ENCODE data around the gene CEP164. TPM values are rescaled to one million over a fixed set of nuclear protein-coding genes. Genes with fewer than 3 reads are reported as not detected.

The CEP164 gene
- total RNA-seq, 1 donor from 2014 or later = 36.1 TPM

DNA sequence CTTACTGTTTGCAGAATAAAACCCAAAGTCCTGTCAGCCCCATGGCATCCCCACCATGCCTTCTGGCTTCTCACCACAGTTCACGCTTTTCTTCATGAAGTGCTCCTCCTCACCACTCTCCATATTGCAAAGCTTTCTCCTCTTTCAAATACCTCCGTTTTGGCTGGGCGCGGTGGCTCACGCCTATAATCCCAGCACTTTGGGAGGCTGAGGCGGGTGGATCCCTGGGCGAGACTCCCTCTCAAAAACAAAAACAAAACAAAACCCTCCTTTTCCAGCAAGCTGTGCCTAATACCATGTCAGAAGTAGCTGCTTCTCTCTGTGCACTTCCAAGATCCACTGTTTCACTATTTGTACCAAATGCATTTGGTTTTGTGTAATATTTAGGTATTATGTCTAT, 18.3 kb upstream of the CEP164 start:
- H3K9me3 Mint-ChIP-seq (ENCODE audit: unreplicated experiment) = no peaks in the 10 kb centered on the region
- H3K4me3 Mint-ChIP-seq (ENCODE audit: unreplicated experiment) = no peak overlapping the region
- Histone ChIP-seq H3K79me2 (ENCODE audit: insufficient read depth, low read length) (peaks cover 18% of the 10 kb centered on the region), H3K27ac (ENCODE audit: low read depth, low read length) (no peak overlapping the region), H3K9ac (ENCODE audit: low read length) (no peak overlapping the region), H3K4me1 (ENCODE audit: insufficient read depth, low read length) (peaks cover 2% of the 10 kb centered on the region), H2AFZ (ENCODE audit: low read depth, low read length) (no peak overlapping the region), H3K4me3 (ENCODE audit: insufficient read depth, low read depth, low read length) (no peak overlapping the region), H4K20me1 (ENCODE audit: insufficient read depth, low read length) (peaks cover 29% of the 10 kb centered on the region), H3K4me2 (ENCODE audit: low read length) (no peak overlapping the region), H3K27me3 (ENCODE audit: insufficient read depth, low read length) (no peaks in the 10 kb centered on the region), H3K9me3 (ENCODE audit: insufficient read depth, low read depth, low read length) (no peaks in the 10 kb centered on the region), H3K36me3 (ENCODE audit: insufficient read depth, low read length) (no peaks in the 10 kb centered on the region)
- peaks cover under 1% of the 10 kb centered on the region for H3K4me1 Mint-ChIP-seq (ENCODE audit: low read depth, unreplicated experiment)
- no peaks in the 10 kb centered on the region for H3K27me3 Mint-ChIP-seq (ENCODE audit: low read depth, unreplicated experiment)
- DNase-seq (ENCODE audit: low read depth) (no peak), FAIRE-seq (no peak)
- H3K36me3 Mint-ChIP-seq (ENCODE audit: low read depth, unreplicated experiment) = peaks cover 3% of the 10 kb centered on the region
- no peak for TF ChIP-seq EZH2 (IDR thresholded peaks at IDR 0.05; ENCODE audit: insufficient read depth, low read length)
- TF ChIP-seq, protein P1, sequence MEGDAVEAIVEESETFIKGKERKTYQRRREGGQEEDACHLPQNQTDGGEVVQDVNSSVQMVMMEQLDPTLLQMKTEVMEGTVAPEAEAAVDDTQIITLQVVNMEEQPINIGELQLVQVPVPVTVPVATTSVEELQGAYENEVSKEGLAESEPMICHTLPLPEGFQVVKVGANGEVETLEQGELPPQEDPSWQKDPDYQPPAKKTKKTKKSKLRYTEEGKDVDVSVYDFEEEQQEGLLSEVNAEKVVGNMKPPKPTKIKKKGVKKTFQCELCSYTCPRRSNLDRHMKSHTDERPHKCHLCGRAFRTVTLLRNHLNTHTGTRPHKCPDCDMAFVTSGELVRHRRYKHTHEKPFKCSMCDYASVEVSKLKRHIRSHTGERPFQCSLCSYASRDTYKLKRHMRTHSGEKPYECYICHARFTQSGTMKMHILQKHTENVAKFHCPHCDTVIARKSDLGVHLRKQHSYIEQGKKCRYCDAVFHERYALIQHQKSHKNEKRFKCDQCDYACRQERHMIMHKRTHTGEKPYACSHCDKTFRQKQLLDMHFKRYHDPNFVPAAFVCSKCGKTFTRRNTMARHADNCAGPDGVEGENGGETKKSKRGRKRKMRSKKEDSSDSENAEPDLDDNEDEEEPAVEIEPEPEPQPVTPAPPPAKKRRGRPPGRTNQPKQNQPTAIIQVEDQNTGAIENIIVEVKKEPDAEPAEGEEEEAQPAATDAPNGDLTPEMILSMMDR (IDR thresholded peaks at IDR 0.05; ENCODE audit: insufficient read depth, low read depth, low read length) = no peak
- H3K27ac Mint-ChIP-seq (ENCODE audit: unreplicated experiment) = no peak overlapping the region

DNA sequence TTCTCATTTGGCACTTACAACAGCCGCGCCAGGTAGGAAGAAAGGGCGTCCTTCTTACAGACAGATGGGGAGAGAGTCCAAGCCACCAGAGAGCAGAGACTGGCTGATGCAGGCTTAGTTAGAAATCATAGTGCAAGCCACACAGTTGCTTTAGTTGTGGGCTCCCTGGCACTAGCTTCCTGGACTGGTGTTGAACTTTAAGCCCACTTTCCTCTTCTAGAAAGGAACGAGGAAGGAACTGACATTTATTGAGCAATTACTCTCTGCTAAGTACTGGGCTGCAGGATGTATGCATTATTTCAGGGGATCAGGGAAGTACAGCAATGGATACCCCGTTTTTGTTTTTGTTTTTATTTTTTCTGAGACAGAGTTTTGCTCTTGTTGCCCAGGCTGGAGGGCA, 14.6 kb upstream of the CEP164 start:
- no peaks in the 10 kb centered on the region for H3K36me3 Mint-ChIP-seq (ENCODE audit: low read depth, unreplicated experiment)
- Histone ChIP-seq H4K20me1 (ENCODE audit: insufficient read depth, low read length) (peaks cover 28% of the 10 kb centered on the region), H3K36me3 (ENCODE audit: insufficient read depth, low read length) (no peaks in the 10 kb centered on the region), H3K9ac (ENCODE audit: low read length) (no peak overlapping the region), H3K4me1 (ENCODE audit: insufficient read depth, low read length) (peaks cover 13% of the 10 kb centered on the region), H2AFZ (ENCODE audit: low read depth, low read length) (no peak overlapping the region), H3K27ac (ENCODE audit: low read depth, low read length) (no peak overlapping the region), H3K4me3 (ENCODE audit: insufficient read depth, low read depth, low read length) (no peak overlapping the region), H3K4me2 (ENCODE audit: low read length) (no peak overlapping the region), H3K27me3 (ENCODE audit: insufficient read depth, low read length) (no peaks in the 10 kb centered on the region), H3K79me2 (ENCODE audit: insufficient read depth, low read length) (peaks cover 33% of the 10 kb centered on the region), H3K9me3 (ENCODE audit: insufficient read depth, low read depth, low read length) (no peaks in the 10 kb centered on the region)
- no peak overlapping the region for H3K4me3 Mint-ChIP-seq (ENCODE audit: unreplicated experiment)
- TF ChIP-seq, protein P1 (IDR thresholded peaks at IDR 0.05; ENCODE audit: insufficient read depth, low read depth, low read length) = no peak
- TF ChIP-seq EZH2 (IDR thresholded peaks at IDR 0.05; ENCODE audit: insufficient read depth, low read length) = no peak
- peaks cover 9% of the 10 kb centered on the region for H3K4me1 Mint-ChIP-seq (ENCODE audit: low read depth, unreplicated experiment)
- FAIRE-seq (no peak), DNase-seq (ENCODE audit: low read depth) (no peak)
- H3K9me3 Mint-ChIP-seq (ENCODE audit: unreplicated experiment) = no peaks in the 10 kb centered on the region
- H3K27ac Mint-ChIP-seq (ENCODE audit: unreplicated experiment) = no peak overlapping the region
- H3K27me3 Mint-ChIP-seq (ENCODE audit: low read depth, unreplicated experiment) = no peaks in the 10 kb centered on the region

DNA sequence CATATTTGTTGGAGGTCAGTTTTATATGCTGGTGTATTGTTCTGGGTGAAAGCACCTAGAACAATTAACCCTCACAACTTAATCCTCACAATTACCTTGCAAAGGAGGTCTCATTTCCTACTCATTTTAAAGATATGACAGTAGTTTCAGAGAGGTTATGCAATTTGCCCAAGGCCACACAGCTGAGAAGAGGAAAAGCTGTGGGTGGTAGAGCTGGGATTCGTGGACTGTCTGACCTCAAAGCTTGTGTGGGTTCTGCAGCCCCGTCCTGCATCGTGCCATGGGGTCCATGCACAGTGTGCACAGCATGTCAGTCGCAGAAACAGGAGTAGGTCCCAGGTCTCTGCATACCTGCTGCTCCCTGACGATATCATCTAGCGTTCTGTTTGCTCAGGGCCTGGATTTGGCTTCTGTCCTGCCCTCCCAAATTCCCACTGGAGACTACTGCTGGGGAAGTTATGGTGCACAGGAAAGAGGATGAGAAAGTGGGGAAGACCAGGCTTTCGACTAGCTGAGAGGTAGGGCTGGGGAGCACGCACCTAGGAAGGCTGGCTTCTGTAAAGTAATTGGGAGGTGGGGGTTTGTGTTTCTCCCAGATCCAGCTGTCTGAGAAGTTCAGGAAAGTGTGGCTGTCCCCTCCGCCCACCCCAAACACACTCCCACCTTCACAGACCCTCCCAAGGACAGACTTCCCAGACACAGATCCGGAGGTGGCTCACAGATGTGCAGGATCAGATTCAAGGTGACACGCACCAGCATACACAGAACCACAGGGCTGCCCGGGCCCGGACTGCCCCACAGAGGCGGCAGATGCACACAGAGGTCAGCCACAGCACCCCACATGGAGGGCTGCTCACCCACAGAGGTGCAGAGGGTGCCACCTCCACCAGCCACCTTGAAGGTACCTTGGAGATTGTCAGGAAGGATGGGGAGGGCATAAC, 13.6 kb upstream of the CEP164 start:
- Mint-ChIP-seq H3K36me3 (ENCODE audit: low read depth, unreplicated experiment) (no peaks in the 10 kb centered on the region), H3K27ac (ENCODE audit: unreplicated experiment) (no peak overlapping the region), H3K4me3 (ENCODE audit: unreplicated experiment) (peak overlapping the region; percentile 84), H3K27me3 (ENCODE audit: low read depth, unreplicated experiment) (no peaks in the 10 kb centered on the region), H3K9me3 (ENCODE audit: unreplicated experiment) (no peaks in the 10 kb centered on the region), H3K4me1 (ENCODE audit: low read depth, unreplicated experiment) (peaks cover 9% of the 10 kb centered on the region)
- Histone ChIP-seq H3K36me3 (ENCODE audit: insufficient read depth, low read length) (no peaks in the 10 kb centered on the region), H4K20me1 (ENCODE audit: insufficient read depth, low read length) (peaks cover 28% of the 10 kb centered on the region), H3K27ac (ENCODE audit: low read depth, low read length) (no peak overlapping the region), H3K9ac (ENCODE audit: low read length) (peak overlapping the region; percentile 82), H3K9me3 (ENCODE audit: insufficient read depth, low read depth, low read length) (no peaks in the 10 kb centered on the region), H3K27me3 (ENCODE audit: insufficient read depth, low read length) (no peaks in the 10 kb centered on the region), H3K79me2 (ENCODE audit: insufficient read depth, low read length) (peaks cover 33% of the 10 kb centered on the region), H3K4me3 (ENCODE audit: insufficient read depth, low read depth, low read length) (no peak overlapping the region), H2AFZ (ENCODE audit: low read depth, low read length) (no peak overlapping the region), H3K4me1 (ENCODE audit: insufficient read depth, low read length) (peaks cover 13% of the 10 kb centered on the region), H3K4me2 (ENCODE audit: low read length) (peak overlapping the region; percentile 93)
- FAIRE-seq = no peak
- no peak for DNase-seq (ENCODE audit: low read depth)
- TF ChIP-seq, protein P1 (IDR thresholded peaks at IDR 0.05; ENCODE audit: insufficient read depth, low read depth, low read length) = no peak
- no peak for TF ChIP-seq EZH2 (IDR thresholded peaks at IDR 0.05; ENCODE audit: insufficient read depth, low read length)

Measured in astrocyte (in vitro differentiated cells and primary cell).